ENCODE results near the gene ADARB2.

Gene ADARB2

DNA sequence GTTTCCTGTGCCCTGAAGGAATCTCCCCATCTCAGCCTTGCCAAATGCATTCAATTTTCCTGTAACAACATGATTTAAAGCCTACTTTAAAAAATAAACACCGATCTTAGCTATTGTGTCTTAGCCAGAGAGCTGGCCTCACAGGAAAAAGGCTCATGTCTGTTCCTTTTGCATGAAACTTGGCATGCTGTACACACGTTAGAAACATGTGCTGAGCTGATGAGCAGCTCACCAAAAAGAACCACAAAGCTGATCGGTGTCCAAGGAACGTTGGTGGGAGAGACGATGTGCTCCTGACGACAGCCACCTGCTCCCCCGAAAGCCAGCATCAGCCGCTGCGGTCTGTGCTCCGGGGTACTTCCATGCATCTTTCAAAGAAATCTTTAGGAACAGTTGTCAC lies 135.9 kb downstream of the ADARB2 start:
- no peak overlapping the region for H3K27ac ChIP-seq (replicated peaks)
- no peak overlapping the region for H3K4me3 ChIP-seq (replicated peaks; ENCODE audit: insufficient read depth, low read length)
- TF ChIP-seq, protein P1, sequence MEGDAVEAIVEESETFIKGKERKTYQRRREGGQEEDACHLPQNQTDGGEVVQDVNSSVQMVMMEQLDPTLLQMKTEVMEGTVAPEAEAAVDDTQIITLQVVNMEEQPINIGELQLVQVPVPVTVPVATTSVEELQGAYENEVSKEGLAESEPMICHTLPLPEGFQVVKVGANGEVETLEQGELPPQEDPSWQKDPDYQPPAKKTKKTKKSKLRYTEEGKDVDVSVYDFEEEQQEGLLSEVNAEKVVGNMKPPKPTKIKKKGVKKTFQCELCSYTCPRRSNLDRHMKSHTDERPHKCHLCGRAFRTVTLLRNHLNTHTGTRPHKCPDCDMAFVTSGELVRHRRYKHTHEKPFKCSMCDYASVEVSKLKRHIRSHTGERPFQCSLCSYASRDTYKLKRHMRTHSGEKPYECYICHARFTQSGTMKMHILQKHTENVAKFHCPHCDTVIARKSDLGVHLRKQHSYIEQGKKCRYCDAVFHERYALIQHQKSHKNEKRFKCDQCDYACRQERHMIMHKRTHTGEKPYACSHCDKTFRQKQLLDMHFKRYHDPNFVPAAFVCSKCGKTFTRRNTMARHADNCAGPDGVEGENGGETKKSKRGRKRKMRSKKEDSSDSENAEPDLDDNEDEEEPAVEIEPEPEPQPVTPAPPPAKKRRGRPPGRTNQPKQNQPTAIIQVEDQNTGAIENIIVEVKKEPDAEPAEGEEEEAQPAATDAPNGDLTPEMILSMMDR (IDR thresholded peaks at IDR 0.05; ENCODE audit: insufficient read depth, low read length) = no peak
- TF ChIP-seq GABPA (IDR thresholded peaks at IDR 0.05; ENCODE audit: low read depth) = no peak
- TF ChIP-seq SPI1 (IDR thresholded peaks at IDR 0.05; ENCODE audit: borderline replicate concordance, low read depth) = no peak
- TF ChIP-seq, protein P2, sequence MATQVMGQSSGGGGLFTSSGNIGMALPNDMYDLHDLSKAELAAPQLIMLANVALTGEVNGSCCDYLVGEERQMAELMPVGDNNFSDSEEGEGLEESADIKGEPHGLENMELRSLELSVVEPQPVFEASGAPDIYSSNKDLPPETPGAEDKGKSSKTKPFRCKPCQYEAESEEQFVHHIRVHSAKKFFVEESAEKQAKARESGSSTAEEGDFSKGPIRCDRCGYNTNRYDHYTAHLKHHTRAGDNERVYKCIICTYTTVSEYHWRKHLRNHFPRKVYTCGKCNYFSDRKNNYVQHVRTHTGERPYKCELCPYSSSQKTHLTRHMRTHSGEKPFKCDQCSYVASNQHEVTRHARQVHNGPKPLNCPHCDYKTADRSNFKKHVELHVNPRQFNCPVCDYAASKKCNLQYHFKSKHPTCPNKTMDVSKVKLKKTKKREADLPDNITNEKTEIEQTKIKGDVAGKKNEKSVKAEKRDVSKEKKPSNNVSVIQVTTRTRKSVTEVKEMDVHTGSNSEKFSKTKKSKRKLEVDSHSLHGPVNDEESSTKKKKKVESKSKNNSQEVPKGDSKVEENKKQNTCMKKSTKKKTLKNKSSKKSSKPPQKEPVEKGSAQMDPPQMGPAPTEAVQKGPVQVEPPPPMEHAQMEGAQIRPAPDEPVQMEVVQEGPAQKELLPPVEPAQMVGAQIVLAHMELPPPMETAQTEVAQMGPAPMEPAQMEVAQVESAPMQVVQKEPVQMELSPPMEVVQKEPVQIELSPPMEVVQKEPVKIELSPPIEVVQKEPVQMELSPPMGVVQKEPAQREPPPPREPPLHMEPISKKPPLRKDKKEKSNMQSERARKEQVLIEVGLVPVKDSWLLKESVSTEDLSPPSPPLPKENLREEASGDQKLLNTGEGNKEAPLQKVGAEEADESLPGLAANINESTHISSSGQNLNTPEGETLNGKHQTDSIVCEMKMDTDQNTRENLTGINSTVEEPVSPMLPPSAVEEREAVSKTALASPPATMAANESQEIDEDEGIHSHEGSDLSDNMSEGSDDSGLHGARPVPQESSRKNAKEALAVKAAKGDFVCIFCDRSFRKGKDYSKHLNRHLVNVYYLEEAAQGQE (IDR thresholded peaks at IDR 0.05; ENCODE audit: insufficient replicate concordance, low read depth) = no peak

DNA sequence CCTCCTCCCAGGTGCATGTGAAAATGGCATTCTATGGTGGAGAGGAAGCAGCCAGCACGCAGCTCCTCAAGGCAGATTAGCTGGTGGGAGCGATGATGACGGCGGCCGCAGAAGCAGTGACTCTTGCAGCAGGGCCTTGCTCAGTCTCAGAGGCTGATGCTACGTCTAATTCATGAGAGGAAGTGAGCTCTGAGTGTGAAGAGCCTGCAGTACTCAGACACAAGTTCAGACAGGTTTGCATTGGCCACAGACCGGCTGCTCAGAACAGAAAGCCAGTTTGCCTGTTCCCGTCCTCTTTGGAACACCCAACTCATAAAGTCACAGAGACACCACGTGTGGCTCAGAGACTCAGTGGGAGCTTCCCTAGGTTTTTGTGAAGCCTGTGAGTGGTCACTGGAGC lies 136.5 kb downstream of the ADARB2 start:
- TF ChIP-seq SPI1 (IDR thresholded peaks at IDR 0.05; ENCODE audit: borderline replicate concordance, low read depth) (no peak), POLR2AphosphoS5 (IDR thresholded peaks at IDR 0.05; ENCODE audit: low read depth) (no peak), GABPA (IDR thresholded peaks at IDR 0.05; ENCODE audit: low read depth) (no peak)
- TF ChIP-seq, protein P2 (IDR thresholded peaks at IDR 0.05; ENCODE audit: insufficient replicate concordance, low read depth) = no peak
- TF ChIP-seq, protein P1 (IDR thresholded peaks at IDR 0.05; ENCODE audit: insufficient read depth, low read length) = no peak
- H3K27me3 ChIP-seq (ENCODE audit: insufficient read depth, poor library complexity, severe bottlenecking) = no peaks in the 10 kb centered on the region
- H3K4me3 ChIP-seq (replicated peaks; ENCODE audit: insufficient read depth, low read length) = no peak overlapping the region
- no peak for DNase-seq (ENCODE audit: low read depth in 1 of 2, low spot score in 1 of 2)
- H3K27ac ChIP-seq (replicated peaks) = no peak overlapping the region

More for the DNA sequence above, 135.9 kb downstream of the ADARB2 start:
- no peaks in the 10 kb centered on the region for H3K27me3 ChIP-seq (ENCODE audit: insufficient read depth, poor library complexity, severe bottlenecking)
- DNase-seq (ENCODE audit: low read depth in 1 of 2, low spot score in 1 of 2) = no peak

DNA sequence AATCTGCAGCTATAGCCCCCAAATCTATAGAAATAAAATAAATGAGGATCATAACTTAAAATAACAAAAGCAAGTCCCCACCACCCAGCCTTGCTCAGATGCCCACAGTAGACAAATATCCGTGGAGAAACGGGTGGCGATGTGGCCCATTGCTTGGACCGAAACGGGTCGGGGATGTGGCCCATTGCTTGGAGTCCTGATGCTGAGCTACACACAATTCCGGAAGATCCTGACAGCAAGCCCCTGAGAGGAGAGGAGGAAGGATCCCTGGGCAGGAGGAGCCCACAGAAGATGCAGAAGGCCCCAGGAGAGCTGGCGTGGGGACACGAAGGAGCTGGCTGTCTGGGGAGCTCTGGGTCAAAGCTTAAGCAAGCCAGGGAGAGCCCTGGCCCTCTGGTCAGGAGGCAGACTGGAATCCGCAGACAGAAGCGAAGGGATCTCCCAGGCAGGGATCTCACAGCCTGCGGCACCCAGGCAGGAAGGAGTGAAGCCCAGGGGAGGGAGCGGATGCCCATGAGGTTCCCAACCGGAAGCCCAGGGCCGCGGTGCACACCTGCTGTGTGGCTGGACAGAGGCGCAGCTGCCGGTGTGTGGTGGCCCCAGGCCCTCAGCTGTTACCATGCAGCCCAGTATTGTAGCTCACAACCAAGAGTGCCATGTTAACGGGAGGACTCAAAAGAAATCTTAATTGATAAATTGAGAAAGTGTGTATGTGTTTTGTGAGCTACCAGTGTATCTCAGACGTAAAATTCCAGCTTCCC lies 138.8 kb downstream of the ADARB2 start:
- TF ChIP-seq SPI1 (IDR thresholded peaks at IDR 0.05; ENCODE audit: borderline replicate concordance, low read depth) (no peak), GABPA (IDR thresholded peaks at IDR 0.05; ENCODE audit: low read depth) (no peak)
- TF ChIP-seq, protein P1 (IDR thresholded peaks at IDR 0.05; ENCODE audit: insufficient read depth, low read length) = no peak
- TF ChIP-seq, protein P2 (IDR thresholded peaks at IDR 0.05; ENCODE audit: insufficient replicate concordance, low read depth) = no peak
- Histone ChIP-seq H3K4me3 (replicated peaks; ENCODE audit: insufficient read depth, low read length) (no peak overlapping the region), H3K27me3 (ENCODE audit: insufficient read depth, poor library complexity, severe bottlenecking) (no peaks in the 10 kb centered on the region), H3K27ac (replicated peaks) (no peak overlapping the region)
- DNase-seq (ENCODE audit: low read depth in 1 of 2, low spot score in 1 of 2) = no peak

Measured in HL-60 (cell line).